HG03432 (cell line): ENCODE results near the gene SELENBP1.
"Not testable (repeated sequence)": the region's sequence is repeated elsewhere in the genome, so short reads cannot be mapped to it uniquely, and the experiment has no call there.

Experiments used
- ATAC-seq: cut with Tn5 transposase; IDR thresholded peaks from one replicate; pipeline ENCODE4 v1.9.1; 2021; ENCODE audit warnings: mild to moderate bottlenecking, moderate library complexity; ENCODE audit not compliant: unreplicated experiment

Gene SELENBP1

GRCh38 chr1:151384584-151384983 is 12.1 kb upstream of the SELENBP1 start:
- ATAC-seq: no peak

DNA sequence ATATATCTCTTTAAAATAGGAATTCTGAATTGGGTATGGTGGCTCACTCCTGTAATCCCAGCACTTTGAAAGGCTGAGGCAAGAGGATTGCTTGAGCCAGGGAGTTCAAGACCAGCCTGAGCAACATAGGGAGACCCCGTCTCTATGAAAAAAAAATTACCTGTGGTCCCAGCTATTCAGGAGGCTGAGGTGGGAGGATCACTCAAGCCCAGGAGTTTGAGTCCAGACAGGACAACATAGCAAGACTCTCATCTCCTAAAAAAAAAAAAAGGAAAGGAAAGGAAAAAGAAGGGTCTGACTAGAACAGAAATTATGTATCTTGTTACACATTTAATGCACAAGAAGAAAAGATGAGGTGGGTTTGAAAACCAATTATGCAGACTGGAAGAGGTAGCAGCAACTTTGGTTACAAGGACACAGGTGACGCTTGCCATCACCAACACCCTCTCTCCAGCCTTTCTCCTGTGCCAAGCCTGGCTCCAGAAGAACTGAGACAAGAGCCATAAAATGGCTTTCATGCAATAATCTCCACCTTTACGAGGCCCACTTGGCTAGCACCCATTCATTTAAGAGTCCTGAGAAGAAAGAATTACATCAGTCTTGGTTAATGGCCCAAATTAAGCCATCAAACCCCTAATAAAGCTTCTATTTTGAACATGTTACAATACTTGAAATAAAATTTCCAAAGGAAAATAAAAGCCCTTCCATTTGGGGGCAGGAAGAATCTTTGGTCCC is 4.8 kb upstream of the SELENBP1 start:
- ATAC-seq: no peak

- ATAC-seq: no peak
Observed at GRCh38 chr1:151373196-151373595, 691 bp upstream of the SELENBP1 start.

DNA sequence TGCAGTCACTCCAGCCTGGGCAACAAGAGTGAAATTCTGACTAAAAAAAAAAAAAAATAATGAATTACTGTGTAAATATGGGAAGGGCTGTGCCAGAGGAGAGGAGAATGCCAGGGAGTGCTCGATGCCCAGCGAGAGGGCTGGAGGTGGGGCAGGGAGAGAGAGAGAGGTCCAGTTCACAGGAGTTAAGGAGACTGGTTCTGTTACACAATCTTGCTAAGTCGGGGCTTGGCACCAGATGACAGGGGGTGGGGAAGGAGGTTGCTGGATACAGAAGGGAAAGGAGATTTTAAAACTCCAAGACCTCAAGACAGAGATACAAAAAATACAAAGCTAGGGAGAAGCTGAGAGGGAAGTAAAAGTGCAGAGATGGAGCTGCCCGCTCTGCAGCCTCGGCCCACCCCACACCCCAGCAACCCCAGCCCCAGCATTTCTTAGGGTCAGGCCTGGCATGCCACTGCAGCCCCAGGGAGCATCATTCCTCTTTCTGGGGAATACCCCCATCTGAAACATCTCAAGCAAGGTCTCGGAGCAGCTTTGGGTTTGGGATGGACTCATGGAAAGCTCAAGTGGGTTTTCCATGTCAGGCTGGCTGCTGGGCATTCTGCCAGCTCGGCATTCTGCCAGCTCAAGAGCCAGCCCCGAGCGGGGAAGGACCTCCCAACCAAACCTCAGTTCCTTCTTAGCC is 991 bp downstream of the SELENBP1 start:
- no peak for ATAC-seq

GRCh38 chr1:151370211-151370911 is 2.1 kb downstream of the SELENBP1 start:
- ATAC-seq: no peak

- no peak for ATAC-seq
Observed at GRCh38 chr1:151369621-151370048, 2.9 kb downstream of the SELENBP1 start.

GRCh38 chr1:151369302-151369610 is 3.2 kb downstream of the SELENBP1 start:
- no peak for ATAC-seq

DNA sequence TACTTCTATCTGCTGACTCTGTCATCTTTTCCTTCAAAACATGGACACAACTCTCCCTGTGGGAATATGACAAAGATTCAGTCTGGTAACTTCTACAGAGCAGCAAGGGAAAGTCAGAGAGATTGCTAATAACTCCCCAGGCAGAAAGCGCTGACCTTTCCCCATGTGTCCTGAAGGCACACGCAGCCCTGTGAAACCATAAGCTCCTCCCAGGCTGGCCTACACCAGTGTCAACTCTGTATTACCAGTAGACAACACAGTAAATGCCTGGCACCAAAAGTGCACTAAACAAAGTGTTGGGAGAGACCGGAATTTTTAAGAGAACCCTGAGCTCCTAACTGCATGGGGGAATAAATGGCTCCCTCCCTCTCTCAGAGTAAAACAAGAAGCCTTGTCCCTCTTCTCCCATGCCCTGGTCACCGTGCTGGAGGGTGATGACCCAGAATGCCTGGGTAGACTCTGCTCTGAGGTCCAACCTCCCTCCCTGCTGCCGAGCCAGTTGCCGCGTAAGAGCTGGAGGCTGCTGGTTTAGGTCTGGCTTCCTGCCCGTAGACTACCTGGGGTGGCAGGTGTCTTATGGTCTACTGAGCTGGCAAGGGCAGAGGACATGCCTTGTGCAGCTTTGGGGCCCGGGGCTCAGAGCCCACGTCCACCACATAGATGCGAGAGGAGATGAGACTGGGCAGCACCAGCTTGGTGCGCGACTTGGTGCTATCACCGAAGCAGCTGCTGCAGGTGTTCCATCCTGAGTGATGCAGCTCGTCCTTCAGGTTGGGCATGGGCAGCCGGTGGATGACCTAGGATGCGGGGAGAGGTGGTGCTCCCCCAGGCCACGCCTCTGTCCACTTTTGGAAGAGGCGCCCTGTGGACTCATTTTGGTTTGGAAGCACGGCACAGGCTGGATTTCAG is 3.9 kb downstream of the SELENBP1 start:
- ATAC-seq: no peak

- no peak for ATAC-seq
Observed at GRCh38 chr1:151367658-151368392, 4.7 kb downstream of the SELENBP1 start.

DNA sequence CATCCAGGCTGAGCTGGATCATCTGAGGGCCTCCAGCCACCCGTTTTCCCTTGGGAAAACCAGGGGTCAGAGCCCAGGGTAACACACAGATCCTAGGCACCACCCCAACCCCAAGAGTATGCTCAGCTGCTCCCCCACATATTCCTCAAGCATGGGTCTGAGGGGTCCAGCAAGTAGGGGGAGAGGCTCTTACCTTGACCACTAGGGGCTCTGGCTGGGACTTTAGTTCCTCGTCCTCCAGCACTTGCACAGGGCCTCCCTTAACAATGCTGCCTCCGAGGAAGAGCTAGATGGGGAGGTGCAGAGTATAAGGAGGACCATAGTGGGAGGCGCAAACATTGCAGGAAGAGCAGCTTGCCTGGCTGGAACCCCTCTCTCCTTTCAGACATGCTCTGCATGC is 7.5 kb downstream of the SELENBP1 start:
- no peak for ATAC-seq

DNA sequence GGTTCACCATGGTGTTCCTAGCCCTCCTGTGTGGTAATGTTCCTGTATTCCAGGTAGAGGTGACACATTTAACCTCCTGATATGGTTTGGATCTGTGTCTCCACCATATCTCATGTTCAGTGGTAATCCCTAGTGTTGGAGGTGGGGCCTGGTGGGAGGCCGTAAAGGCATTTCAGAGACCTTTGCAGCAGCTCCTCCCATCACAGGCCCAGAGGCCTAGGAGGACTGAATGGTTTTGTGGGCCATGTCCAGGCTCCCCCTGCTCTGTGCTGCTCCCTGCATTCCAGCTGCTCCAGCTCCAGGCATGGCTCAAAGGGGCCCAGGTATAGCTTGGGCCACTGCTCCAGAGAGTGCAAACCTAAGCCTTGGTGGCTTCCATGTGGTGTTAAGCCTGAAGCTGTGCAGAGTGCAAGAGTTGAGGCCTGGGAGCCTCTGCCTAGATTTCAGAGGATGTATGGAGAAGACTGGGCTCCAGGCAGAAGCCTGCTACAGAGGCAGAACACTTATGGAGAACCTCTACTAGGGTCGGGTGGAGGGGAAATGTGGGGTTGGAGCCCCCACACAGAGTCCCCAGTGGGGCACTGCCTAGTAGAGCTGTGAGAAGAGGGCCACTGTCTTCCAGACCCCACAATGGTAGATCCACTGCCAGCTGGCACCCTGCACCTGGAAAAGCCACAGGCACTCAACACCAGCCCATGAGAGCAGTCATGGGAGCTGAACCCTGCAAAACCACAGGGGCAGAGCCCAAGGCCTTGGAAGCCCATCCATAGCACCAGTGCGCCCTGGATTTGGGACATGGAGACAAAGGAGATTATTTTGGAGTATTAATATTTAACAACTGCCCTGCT is 10.0 kb downstream of the SELENBP1 start:
- ATAC-seq: no peak

- no peak for ATAC-seq
Observed at GRCh38 chr1:151361883-151362282, 10.6 kb downstream of the SELENBP1 start.

GRCh38 chr1:151356696-151357095 is 15.8 kb downstream of the SELENBP1 start:
- no peak for ATAC-seq

DNA sequence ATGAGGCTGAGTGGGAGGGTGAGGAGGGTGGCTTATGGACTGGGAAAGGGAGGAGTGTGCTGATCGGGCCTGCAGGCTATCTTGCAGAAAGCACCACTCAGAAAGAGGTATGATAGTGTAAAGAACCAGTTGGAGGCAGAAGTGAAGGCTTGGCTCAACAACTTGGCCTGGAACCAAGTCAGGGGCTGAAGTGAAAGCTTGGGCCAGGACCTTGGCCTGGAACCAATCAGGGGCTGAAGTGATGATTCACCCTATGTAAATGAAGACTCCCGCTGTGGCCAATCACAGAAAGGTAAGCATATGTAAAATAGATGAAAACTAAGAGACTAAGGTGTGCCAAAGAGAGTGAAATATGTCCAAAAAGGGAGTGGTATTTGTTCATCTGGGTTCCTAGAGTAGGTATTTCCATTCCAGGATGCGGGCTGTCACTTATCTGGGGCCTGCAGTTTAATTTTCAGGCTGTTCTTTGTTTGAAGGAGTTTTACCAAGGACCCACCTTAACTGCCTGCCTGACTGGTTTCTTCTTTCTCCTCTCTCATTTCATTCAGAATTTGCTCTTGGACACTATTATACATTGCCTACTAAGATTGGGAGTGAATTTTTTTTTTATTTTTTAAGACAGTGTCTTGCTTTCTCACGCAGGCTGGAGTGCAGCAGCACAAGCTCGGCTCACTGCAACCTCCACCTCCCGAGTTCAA is 20.3 kb downstream of the SELENBP1 start:
- ATAC-seq: no peak

- not testable (repeated sequence) for ATAC-seq
Observed at GRCh38 chr1:151350323-151350722, 22.2 kb downstream of the SELENBP1 start.

GRCh38 chr1:151347523-151348246 is 24.8 kb downstream of the SELENBP1 start:
- ATAC-seq: no peak

GRCh38 chr1:151346769-151347522 is 25.6 kb downstream of the SELENBP1 start, which contains the start of gene RFX5:
TSS of gene RFX5 (minus strand) at chr1:151347252. CDS start at chr1:151346320, 932 bp downstream.
- ATAC-seq: peak; percentile 92
